ENCODE results near the gene TINCR. TPM values are rescaled to one million over a fixed set of nuclear protein-coding genes. Genes with fewer than 3 reads are reported as not detected.
"Not testable (repeated sequence)": the region's sequence is repeated elsewhere in the genome, so short reads cannot be mapped to it uniquely, and the experiment has no call there.

The TINCR gene
- total RNA-seq, 1 experiment from 2014 or later, result 0.21 TPM

DNA sequence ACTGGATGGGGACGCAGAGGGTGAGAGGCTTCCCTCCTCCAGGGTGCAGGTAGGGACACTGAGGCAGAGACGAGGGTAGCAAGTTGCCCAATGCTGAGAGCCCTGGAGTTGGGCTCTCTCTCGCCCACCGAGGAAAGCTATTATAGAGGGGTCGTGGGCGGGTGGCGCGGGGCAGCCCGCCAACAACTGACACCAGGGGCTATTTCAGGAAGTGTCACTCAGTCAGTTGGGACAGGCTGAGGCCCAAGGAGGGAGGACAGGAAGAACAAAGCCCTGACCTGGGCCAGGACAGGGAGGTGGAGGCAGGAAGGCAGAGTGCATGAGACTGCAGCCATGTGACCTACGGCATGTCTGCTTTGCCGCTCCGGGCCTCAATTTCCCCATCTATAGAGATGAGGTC, 29.9 kb downstream of the TINCR start:
- CTCF ChIA-PET, result interaction anchor here (3.0 kb wide), 1 partner anchor 9 kb away, joined by 6 read pairs; no protein-coding TSS in a partner anchor
- TF ChIP-seq, protein P1, sequence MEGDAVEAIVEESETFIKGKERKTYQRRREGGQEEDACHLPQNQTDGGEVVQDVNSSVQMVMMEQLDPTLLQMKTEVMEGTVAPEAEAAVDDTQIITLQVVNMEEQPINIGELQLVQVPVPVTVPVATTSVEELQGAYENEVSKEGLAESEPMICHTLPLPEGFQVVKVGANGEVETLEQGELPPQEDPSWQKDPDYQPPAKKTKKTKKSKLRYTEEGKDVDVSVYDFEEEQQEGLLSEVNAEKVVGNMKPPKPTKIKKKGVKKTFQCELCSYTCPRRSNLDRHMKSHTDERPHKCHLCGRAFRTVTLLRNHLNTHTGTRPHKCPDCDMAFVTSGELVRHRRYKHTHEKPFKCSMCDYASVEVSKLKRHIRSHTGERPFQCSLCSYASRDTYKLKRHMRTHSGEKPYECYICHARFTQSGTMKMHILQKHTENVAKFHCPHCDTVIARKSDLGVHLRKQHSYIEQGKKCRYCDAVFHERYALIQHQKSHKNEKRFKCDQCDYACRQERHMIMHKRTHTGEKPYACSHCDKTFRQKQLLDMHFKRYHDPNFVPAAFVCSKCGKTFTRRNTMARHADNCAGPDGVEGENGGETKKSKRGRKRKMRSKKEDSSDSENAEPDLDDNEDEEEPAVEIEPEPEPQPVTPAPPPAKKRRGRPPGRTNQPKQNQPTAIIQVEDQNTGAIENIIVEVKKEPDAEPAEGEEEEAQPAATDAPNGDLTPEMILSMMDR (IDR thresholded peaks at IDR 0.05; ENCODE audit: unreplicated experiment), result no peak
- BruUV-seq (replicated peaks), result no TSS peak
- intact Hi-C loops (cut with micrococcal nuclease), result no loop called here
- Mint-ChIP-seq H3K27ac (ENCODE audit: low read depth, unreplicated experiment) (no peak overlapping the region), H3K27me3 (ENCODE audit: insufficient read depth, unreplicated experiment) (no peaks in the 10 kb centered on the region), H3K4me3 (ENCODE audit: unreplicated experiment) (no peak overlapping the region), H3K36me3 (ENCODE audit: insufficient read depth, unreplicated experiment) (no peaks in the 10 kb centered on the region), H3K4me1 (ENCODE audit: insufficient read depth, unreplicated experiment) (no peaks in the 10 kb centered on the region), H3K9me3 (ENCODE audit: unreplicated experiment) (peaks cover 16% of the 10 kb centered on the region)
- POLR2A ChIA-PET, result interaction anchor here (0.7 kb wide), 1 partner anchor 15 kb away, joined by 3 read pairs; no protein-coding TSS in a partner anchor
- no peak for DNase-seq (ENCODE audit: unreplicated experiment)

DNA sequence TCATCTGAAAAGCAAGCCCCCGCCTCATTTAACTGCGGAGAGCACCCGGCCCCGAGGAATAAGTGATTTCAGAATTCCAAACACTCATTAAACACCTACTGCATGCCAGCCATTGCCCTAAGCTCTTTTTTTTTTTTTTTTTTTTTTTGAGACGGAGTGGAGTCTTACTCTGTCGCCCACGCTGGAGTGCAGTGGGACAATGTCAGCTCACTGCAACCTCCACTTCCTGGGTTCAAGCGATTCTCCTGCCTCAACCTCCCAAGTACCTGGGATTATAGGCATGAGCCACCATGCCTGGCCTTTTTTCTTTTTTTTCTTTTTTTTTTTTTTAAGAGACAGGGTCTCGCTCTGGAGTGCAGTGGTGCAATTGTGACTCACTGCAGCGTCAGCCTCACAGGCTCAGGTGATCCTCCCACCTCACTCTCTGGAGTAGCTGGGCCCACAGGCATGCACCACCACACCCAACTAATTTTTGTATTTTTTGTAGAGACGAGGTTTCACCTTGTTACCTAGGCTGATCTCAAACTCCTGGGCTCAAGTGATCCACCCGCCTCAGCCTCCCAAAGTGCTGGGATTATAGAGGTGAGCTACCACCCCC, 30.7 kb downstream of the TINCR start:
- H3K36me3 Mint-ChIP-seq (ENCODE audit: insufficient read depth, unreplicated experiment); intact Hi-C loops (cut with micrococcal nuclease); H3K27me3 Mint-ChIP-seq (ENCODE audit: insufficient read depth, unreplicated experiment); BruUV-seq (replicated peaks); H3K4me1 Mint-ChIP-seq (ENCODE audit: insufficient read depth, unreplicated experiment): not testable (repeated sequence)
- CTCF ChIA-PET, result interaction anchor here (0.6 to 3.0 kb wide), 3 partner anchors 10 to 626 kb away, joined by 3 to 6 read pairs (median 3); no protein-coding TSS in a partner anchor
- Mint-ChIP-seq H3K27ac (ENCODE audit: low read depth, unreplicated experiment) (peak overlapping the region; percentile 39), H3K4me3 (ENCODE audit: unreplicated experiment) (peak overlapping the region; percentile 25), H3K9me3 (ENCODE audit: unreplicated experiment) (peaks cover 17% of the 10 kb centered on the region)
- POLR2A ChIA-PET, result interaction anchor here (0.7 kb wide), 1 partner anchor 14 kb away, joined by 3 read pairs; no protein-coding TSS in a partner anchor
- peak; percentile 85 for DNase-seq (ENCODE audit: unreplicated experiment)

DNA sequence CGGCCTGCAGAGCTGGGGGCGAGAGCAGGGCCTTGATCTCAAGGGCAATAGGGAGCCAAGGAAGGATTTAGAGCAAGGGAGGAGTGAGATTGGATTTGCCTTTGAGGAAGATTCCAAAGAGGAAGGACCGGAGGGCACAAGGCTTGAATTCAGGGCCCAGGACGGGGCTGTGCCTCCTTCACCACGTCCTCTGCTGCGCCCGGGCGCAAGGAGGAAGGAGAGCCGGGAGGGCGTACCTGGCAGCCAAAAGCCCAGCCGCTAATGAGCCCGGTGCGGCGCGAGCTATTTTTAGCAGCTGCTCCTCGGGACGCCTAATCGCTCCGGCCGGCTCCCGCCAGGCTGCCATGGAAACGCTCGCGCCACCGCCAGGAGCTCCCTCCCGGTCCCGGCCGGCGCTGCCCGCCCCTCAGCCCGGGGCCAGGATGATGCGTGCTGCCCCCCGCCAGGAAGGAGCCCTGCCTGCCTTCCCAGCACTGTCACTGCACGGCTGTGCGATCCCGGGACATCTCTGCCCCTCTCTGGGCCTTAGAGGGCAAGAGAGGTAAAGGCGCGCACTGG, 31.3 kb downstream of the TINCR start:
- Mint-ChIP-seq H3K4me1 (ENCODE audit: insufficient read depth, unreplicated experiment) (no peaks in the 10 kb centered on the region), H3K4me3 (ENCODE audit: unreplicated experiment) (peak overlapping the region; percentile 49), H3K27ac (ENCODE audit: low read depth, unreplicated experiment) (no peak overlapping the region), H3K27me3 (ENCODE audit: insufficient read depth, unreplicated experiment) (no peaks in the 10 kb centered on the region), H3K36me3 (ENCODE audit: insufficient read depth, unreplicated experiment) (no peaks in the 10 kb centered on the region), H3K9me3 (ENCODE audit: unreplicated experiment) (peaks cover 17% of the 10 kb centered on the region)
- intact Hi-C loops (cut with micrococcal nuclease), result no loop called here
- no TSS peak for BruUV-seq (replicated peaks)
- CTCF ChIA-PET, result interaction anchor here (0.6 to 3.0 kb wide), 6 partner anchors 11 to 624 kb away, joined by 3 to 6 read pairs (median 3); no protein-coding TSS in a partner anchor
- peak; percentile 73 for DNase-seq (ENCODE audit: unreplicated experiment)
- TF ChIP-seq, protein P1 (IDR thresholded peaks at IDR 0.05; ENCODE audit: unreplicated experiment), result no peak
- POLR2A ChIA-PET, result no interaction called here

DNA sequence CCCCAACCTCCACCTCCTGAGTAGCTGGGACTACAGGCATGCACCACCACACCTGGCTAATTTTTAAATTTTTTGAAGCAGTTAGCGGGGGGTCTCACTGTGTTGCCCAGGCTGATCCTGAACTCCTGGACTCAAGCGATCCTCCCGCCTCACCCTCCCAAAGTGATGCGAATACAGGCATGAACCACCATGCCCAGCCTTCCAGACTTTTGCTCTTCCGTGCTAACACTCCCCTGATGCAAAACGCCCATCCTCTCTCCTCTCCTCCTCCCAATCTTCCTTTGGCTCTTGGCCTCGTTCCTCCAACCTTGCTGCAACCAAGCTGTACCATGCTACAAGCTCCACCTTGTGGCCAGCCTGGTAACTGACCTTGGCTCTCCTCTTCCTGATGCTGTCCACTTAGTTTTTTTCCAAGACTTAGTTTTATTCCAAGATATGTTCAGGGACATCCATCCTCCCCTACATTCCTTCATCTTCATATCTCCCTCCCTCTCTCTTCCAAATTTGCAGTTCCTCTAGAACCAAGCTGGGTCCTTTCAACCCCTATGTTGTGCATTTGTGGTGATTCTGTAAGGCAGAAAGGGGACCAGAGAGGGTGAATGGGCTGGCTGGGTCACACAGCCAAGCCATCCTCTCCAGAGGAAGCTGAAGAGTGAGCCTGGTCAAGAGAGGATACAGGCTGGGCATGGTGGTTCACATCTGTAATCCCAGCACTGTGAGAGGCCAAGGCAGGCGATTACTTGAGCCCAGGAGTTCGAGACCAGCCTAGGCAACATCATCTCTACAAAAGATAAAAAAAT, 32.8 kb downstream of the TINCR start:
- TF ChIP-seq, protein P1 (IDR thresholded peaks at IDR 0.05; ENCODE audit: unreplicated experiment), result peak; percentile 38
- ChIA-PET CTCF (interaction anchor here (0.5 to 1.1 kb wide), 7 partner anchors 8 to 455 kb away, joined by 3 to 4 read pairs (median 3); no protein-coding TSS in a partner anchor), POLR2A (interaction anchor here (0.7 kb wide), 1 partner anchor 9 kb away, joined by 3 read pairs; no protein-coding TSS in a partner anchor)
- no TSS peak for BruUV-seq (replicated peaks)
- Mint-ChIP-seq H3K4me1 (ENCODE audit: insufficient read depth, unreplicated experiment) (no peaks in the 10 kb centered on the region), H3K36me3 (ENCODE audit: insufficient read depth, unreplicated experiment) (no peaks in the 10 kb centered on the region), H3K9me3 (ENCODE audit: unreplicated experiment) (peaks cover 17% of the 10 kb centered on the region), H3K27ac (ENCODE audit: low read depth, unreplicated experiment) (peak overlapping the region; percentile 1), H3K4me3 (ENCODE audit: unreplicated experiment) (no peak overlapping the region), H3K27me3 (ENCODE audit: insufficient read depth, unreplicated experiment) (no peaks in the 10 kb centered on the region)
- intact Hi-C loops (cut with micrococcal nuclease), result no loop called here
- DNase-seq (ENCODE audit: unreplicated experiment), result no peak

All from MCF 10A (cell line).